Adipocyte (in vitro differentiated cells): ENCODE results near the gene CMTM7.
"Not testable (repeated sequence)": the region's sequence is repeated elsewhere in the genome, so short reads cannot be mapped to it uniquely, and the experiment has no call there.

Experiments
- DNase-seq: peaks from one replicate; pipeline ENCODE4 v3.0.0-alpha.2; 2015; ENCODE audit warnings: low read depth
- H3K27me3 ChIP-seq: replicated peaks from 2 replicates; pipeline ENCODE4 v1.7.0; 2013; ENCODE audit warnings: mild to moderate bottlenecking, low read length, moderate library complexity; ENCODE audit not compliant: control insufficient read depth, insufficient read depth
- H3K36me3 ChIP-seq: 2 replicates; pipeline ENCODE4 v1.7.0; 2013; ENCODE audit warnings: low read length, mild to moderate bottlenecking, moderate library complexity; ENCODE audit not compliant: control insufficient read depth, insufficient read depth, severe bottlenecking
- H3K4me1 ChIP-seq: 2 replicates; pipeline ENCODE4 v1.7.0; 2013; ENCODE audit warnings: mild to moderate bottlenecking, low read length, moderate library complexity; ENCODE audit not compliant: control insufficient read depth, insufficient read depth
- H3K4me3 ChIP-seq: 2 replicates; pipeline ENCODE4 v1.7.0; 2013; ENCODE audit warnings: mild to moderate bottlenecking, low read length, moderate library complexity
- H3K9ac ChIP-seq: 2 replicates; pipeline ENCODE4 v1.7.0; 2013; ENCODE audit warnings: mild to moderate bottlenecking, low read length, moderate library complexity
- H3K9me3 ChIP-seq: 2 replicates; pipeline ENCODE4 v1.7.0; 2013; ENCODE audit warnings: mild to moderate bottlenecking, low read length, moderate library complexity; ENCODE audit not compliant: control insufficient read depth

CMTM7 gene

GRCh38 chr3:32384938-32385337 is 6.7 kb upstream of the CMTM7 start:
- H3K4me3 ChIP-seq = no peak overlapping the region
- H3K9me3 ChIP-seq = peaks cover 4% of the 10 kb centered on the region
- peaks cover 18% of the 10 kb centered on the region for H3K27me3 ChIP-seq
- H3K36me3 ChIP-seq = no peaks in the 10 kb centered on the region
- DNase-seq = no peak
- peaks cover 4% of the 10 kb centered on the region for H3K4me1 ChIP-seq
- H3K9ac ChIP-seq = no peak overlapping the region

- peaks cover 4% of the 10 kb centered on the region for H3K9me3 ChIP-seq
- H3K36me3 ChIP-seq = no peaks in the 10 kb centered on the region
- no peak overlapping the region for H3K4me3 ChIP-seq
- no peak for DNase-seq
- peaks cover 8% of the 10 kb centered on the region for H3K4me1 ChIP-seq
- H3K27me3 ChIP-seq = peaks cover 12% of the 10 kb centered on the region
- no peak overlapping the region for H3K9ac ChIP-seq
These were observed 4.1 kb upstream of the CMTM7 start for GRCh38 chr3:32387512-32387911.

GRCh38 chr3:32389577-32389976 is 2.1 kb upstream of the CMTM7 start:
- not testable (repeated sequence) for H3K9me3 ChIP-seq, DNase-seq, H3K36me3 ChIP-seq, H3K27me3 ChIP-seq, H3K9ac ChIP-seq, H3K4me3 ChIP-seq
- peaks cover 15% of the 10 kb centered on the region for H3K4me1 ChIP-seq

- no peaks in the 10 kb centered on the region for H3K27me3 ChIP-seq
- H3K4me3 ChIP-seq = peak overlapping the region; percentile 92
- H3K36me3 ChIP-seq = no peaks in the 10 kb centered on the region
- DNase-seq = peak; percentile 86
- H3K9ac ChIP-seq = peak overlapping the region; percentile 97
- H3K9me3 ChIP-seq = no peaks in the 10 kb centered on the region
- H3K4me1 ChIP-seq = peaks cover 18% of the 10 kb centered on the region
These were observed 1.1 kb downstream of the CMTM7 start for GRCh38 chr3:32392536-32393302.

- peaks cover 21% of the 10 kb centered on the region for H3K4me1 ChIP-seq
- H3K4me3 ChIP-seq = no peak overlapping the region
- H3K27me3 ChIP-seq = no peaks in the 10 kb centered on the region
- DNase-seq = peak; percentile 55
- H3K9me3 ChIP-seq = no peaks in the 10 kb centered on the region
- H3K36me3 ChIP-seq = no peaks in the 10 kb centered on the region
- H3K9ac ChIP-seq = no peak overlapping the region
These were observed 3.8 kb downstream of the CMTM7 start for GRCh38 chr3:32395496-32395895.

GRCh38 chr3:32397941-32398340 is 6.3 kb downstream of the CMTM7 start:
- no peak for DNase-seq
- no peaks in the 10 kb centered on the region for H3K27me3 ChIP-seq
- H3K4me1 ChIP-seq = peaks cover 22% of the 10 kb centered on the region
- no peaks in the 10 kb centered on the region for H3K36me3 ChIP-seq
- H3K9me3 ChIP-seq = no peaks in the 10 kb centered on the region
- no peak overlapping the region for H3K9ac ChIP-seq
- no peak overlapping the region for H3K4me3 ChIP-seq

GRCh38 chr3:32398531-32398930 is 6.9 kb downstream of the CMTM7 start:
- H3K27me3 ChIP-seq = no peaks in the 10 kb centered on the region
- no peak overlapping the region for H3K9ac ChIP-seq
- DNase-seq = no peak
- H3K4me1 ChIP-seq = peaks cover 17% of the 10 kb centered on the region
- no peaks in the 10 kb centered on the region for H3K9me3 ChIP-seq
- H3K36me3 ChIP-seq = no peaks in the 10 kb centered on the region
- H3K4me3 ChIP-seq = no peak overlapping the region

GRCh38 chr3:32399030-32399620 is 7.5 kb downstream of the CMTM7 start:
- Histone ChIP-seq H3K9me3 (no peaks in the 10 kb centered on the region), H3K27me3 (no peaks in the 10 kb centered on the region), H3K36me3 (no peaks in the 10 kb centered on the region), H3K9ac (no peak overlapping the region), H3K4me1 (peaks cover 17% of the 10 kb centered on the region), H3K4me3 (no peak overlapping the region)
- peak; percentile 79 for DNase-seq

- peak; percentile 7 for DNase-seq
- H3K4me3 ChIP-seq = peak overlapping the region; percentile 81
- peak overlapping the region; percentile 84 for H3K9ac ChIP-seq
- no peaks in the 10 kb centered on the region for H3K27me3 ChIP-seq
- H3K9me3 ChIP-seq = no peaks in the 10 kb centered on the region
- no peaks in the 10 kb centered on the region for H3K36me3 ChIP-seq
- peaks cover 11% of the 10 kb centered on the region for H3K4me1 ChIP-seq
These were observed 9.5 kb downstream of the CMTM7 start for GRCh38 chr3:32401126-32401525.

- peak overlapping the region; percentile 81 for H3K4me3 ChIP-seq
- no peaks in the 10 kb centered on the region for H3K9me3 ChIP-seq
- H3K27me3 ChIP-seq = no peaks in the 10 kb centered on the region
- H3K4me1 ChIP-seq = peaks cover 11% of the 10 kb centered on the region
- H3K9ac ChIP-seq = peak overlapping the region; percentile 84
- peak; percentile 83 for DNase-seq
- no peaks in the 10 kb centered on the region for H3K36me3 ChIP-seq
These were observed 10.0 kb downstream of the CMTM7 start for GRCh38 chr3:32401556-32402081.

- H3K36me3 ChIP-seq = no peaks in the 10 kb centered on the region
- no peaks in the 10 kb centered on the region for H3K27me3 ChIP-seq
- DNase-seq = no peak
- H3K4me1 ChIP-seq = peaks cover 11% of the 10 kb centered on the region
- no peak overlapping the region for H3K9ac ChIP-seq
- H3K4me3 ChIP-seq = no peak overlapping the region
- no peaks in the 10 kb centered on the region for H3K9me3 ChIP-seq
These were observed 12.0 kb downstream of the CMTM7 start for GRCh38 chr3:32403663-32404062.
